SJSA1 (cell line): ENCODE data around the gene ZNF878. TPM values are rescaled to one million over a fixed set of nuclear protein-coding genes. Genes with fewer than 3 reads are reported as not detected.

Experiments
- DNase-seq, 2 experiments: peaks; one replicate each; pipeline ENCODE4 v3.0.0-alpha.2; 2015 to 2020; ENCODE audit warnings: low spot score in 2 of 2, low read depth in 1 of 2
- H3K27ac ChIP-seq: fragments of 250-450 bp; sonication (Bioruptor Pico); 2 replicates; pipeline ENCODE4 v1.5.1; 2020; ENCODE audit warnings: mild to moderate bottlenecking, moderate library complexity
- H3K27me3 ChIP-seq: fragments of 250-450 bp; sonication (Bioruptor Pico); replicated peaks from 2 replicates; pipeline ENCODE4 v1.5.1; 2020; ENCODE audit warnings: mild to moderate bottlenecking, moderate library complexity
- H3K36me3 ChIP-seq: fragments of 250-450 bp; sonication (Bioruptor Pico); 2 replicates; pipeline ENCODE4 v1.5.1; 2020; ENCODE audit warnings: mild to moderate bottlenecking
- H3K4me1 ChIP-seq: fragments of 250-450 bp; sonication (Bioruptor Pico); replicated peaks from 2 replicates; pipeline ENCODE4 v1.6.1; 2021; ENCODE audit warnings: mild to moderate bottlenecking
- H3K4me3 ChIP-seq: fragments of 250-450 bp; sonication (Bioruptor Pico); 2 replicates; pipeline ENCODE4 v1.5.1; 2020; ENCODE audit warnings: mild to moderate bottlenecking
- H3K9me3 ChIP-seq: fragments of 250-450 bp; sonication (Bioruptor Pico); replicated peaks from 2 replicates; pipeline ENCODE4 v1.5.1; 2020; ENCODE audit warnings: mild to moderate bottlenecking
- total RNA-seq: library from RNA; depleted of rRNA; stranded (reverse); fragments of >200 nt; shearing (Covaris generic); gene quantifications from 2 replicates; pipeline ENCODE4 v1.2.3, GENCODE V29; 2014; rRNA removed

The ZNF878 gene
- total RNA-seq, 1 experiment from 2014 or later = 0.08 TPM

DNA sequence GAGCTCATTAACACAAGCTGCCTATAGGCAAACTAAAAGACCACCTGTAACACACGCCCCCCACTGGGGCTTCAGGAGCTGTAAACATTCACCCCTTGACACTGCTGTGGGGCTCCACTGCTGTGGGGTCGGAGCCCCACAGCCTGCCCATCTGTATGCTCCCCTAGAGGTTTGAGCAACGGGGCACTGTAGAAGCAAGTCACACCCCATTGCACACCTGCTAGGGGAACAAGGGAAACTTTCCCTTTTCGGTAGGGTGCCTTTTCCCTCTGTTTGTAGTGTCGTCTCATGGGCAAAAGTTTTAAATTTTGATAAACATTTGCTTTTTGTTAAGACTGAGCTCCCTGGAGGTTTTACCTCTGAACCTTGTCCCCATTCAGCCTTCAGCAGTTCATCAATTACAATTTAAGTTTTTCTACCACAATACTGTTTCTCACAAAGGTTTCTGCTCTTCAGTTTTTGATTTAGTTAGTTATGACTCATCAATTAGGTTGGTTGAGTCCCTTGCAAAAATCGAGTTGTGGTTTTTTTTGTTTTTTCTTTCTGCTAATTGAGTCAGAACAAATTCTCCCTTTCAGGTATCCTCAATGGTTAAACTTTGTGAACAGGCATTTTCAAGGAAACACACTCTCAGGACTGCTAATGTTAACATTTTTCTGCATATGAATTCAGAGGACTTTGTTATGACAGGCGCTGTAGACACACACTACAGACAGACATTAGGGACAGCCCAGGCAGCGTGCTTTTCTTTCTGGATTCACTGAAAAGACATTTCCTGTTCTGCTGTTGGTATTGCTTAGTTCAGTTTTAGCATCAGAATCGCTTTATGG, 52.4 kb downstream of the ZNF878 start:
- Histone ChIP-seq H3K36me3 (peaks cover 2% of the 10 kb centered on the region; the same call in 1 of the 2 replicates), H3K9me3 (peaks cover 9% of the 10 kb centered on the region), H3K27me3 (no peaks in the 10 kb centered on the region), H3K4me1 (no peaks in the 10 kb centered on the region), H3K4me3 (no peak overlapping the region), H3K27ac (no peak overlapping the region)
- DNase-seq = no peak

DNA sequence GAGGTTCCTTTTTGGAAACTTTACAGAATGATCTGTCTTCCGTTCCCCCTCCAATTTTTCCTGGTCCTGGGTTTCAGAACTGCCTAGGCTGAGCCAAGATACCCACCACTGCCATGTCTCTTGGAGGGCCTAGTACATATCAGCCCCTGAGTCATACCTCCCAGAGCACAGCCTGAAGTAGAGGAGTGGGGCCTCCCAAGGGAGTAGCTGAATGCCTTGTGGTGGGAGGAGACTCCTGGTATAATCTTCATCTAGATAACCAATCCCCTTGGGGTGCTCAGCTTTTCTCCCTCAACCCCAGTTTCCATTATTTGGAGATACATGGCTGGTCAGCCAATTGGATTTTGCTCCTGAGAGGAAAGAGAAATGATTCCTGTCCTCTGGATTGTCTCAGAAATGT, 57.6 kb downstream of the ZNF878 start:
- no peaks in the 10 kb centered on the region for H3K27me3 ChIP-seq
- peaks cover 12% of the 10 kb centered on the region for H3K9me3 ChIP-seq
- no peaks in the 10 kb centered on the region for H3K4me1 ChIP-seq
- no peak overlapping the region for H3K4me3 ChIP-seq
- H3K27ac ChIP-seq = no peak overlapping the region
- no peak for DNase-seq
- H3K36me3 ChIP-seq = no peaks in the 10 kb centered on the region

Other genes starting within 250 kb of the ZNF878 start
- 6.1 and 7.8 TPM in 2 replicates for gene ZNF440, start 238.7 kb downstream of the ZNF878 start, total RNA-seq
- gene ZNF439, start 204.2 kb downstream of the ZNF878 start, total RNA-seq = 0.06 and 1.5 TPM in 2 replicates
- 2.6 and 3.4 TPM in 2 replicates for gene ZNF69, start 165.2 kb downstream of the ZNF878 start, total RNA-seq
- gene ZNF700, start 127.9 kb downstream of the ZNF878 start, total RNA-seq = 8.3 and 10.7 TPM in 2 replicates
- gene ZNF763, start 87.9 kb downstream of the ZNF878 start, total RNA-seq = 0.18 TPM in 1 of 2 replicates, not detected in the other
- 0.50 and 1.4 TPM in 2 replicates for gene ZNF433, start 17.3 kb downstream of the ZNF878 start, total RNA-seq
- gene ZNF844, start 11.8 kb upstream of the ZNF878 start, total RNA-seq = 0.13 and 0.82 TPM in 2 replicates
- 0.53 and 5.4 TPM in 2 replicates for gene ZNF20, start 87.4 kb upstream of the ZNF878 start, total RNA-seq
- gene ZNF625, start 103.8 kb upstream of the ZNF878 start, total RNA-seq = 2.6 and 8.4 TPM in 2 replicates
- 3.8 and 7.2 TPM in 2 replicates for gene ZNF136, start 110.1 kb upstream of the ZNF878 start, total RNA-seq
- gene ZNF44, start 241.9 kb upstream of the ZNF878 start, total RNA-seq = 1.6 and 2.7 TPM in 2 replicates